ENCODE data around the gene CNOT9. TPM values are rescaled to one million over a fixed set of nuclear protein-coding genes. Genes with fewer than 3 reads are reported as not detected.

CNOT9 gene
- total and polyA plus RNA-seq, 2 of the 13 experiments (the other 11 are each of a cell fraction or from before 2014, with no cell fraction given) = 82.6 to 92.4 TPM

- TF ChIP-seq HNF4G (IDR thresholded peaks at IDR 0.05; ENCODE audit: borderline replicate concordance, low read depth, low read length) (peak; percentile 78), HNF4G (CRISPR knock-in tag; IDR thresholded peaks at IDR 0.05; ENCODE audit: borderline replicate concordance, low read depth) (no peak; the same call in 1 of the 2 replicates), TEF (CRISPR knock-in tag; IDR thresholded peaks at IDR 0.05) (peak; percentile 90), MYPOP (CRISPR knock-in tag; IDR thresholded peaks at IDR 0.05) (no peak; the same call in 1 of the 2 replicates), STAT5B (CRISPR knock-in tag; IDR thresholded peaks at IDR 0.05) (no peak), RAD21 (CRISPR knock-in tag; IDR thresholded peaks at IDR 0.05) (0 out of 2 replicates have a peak, but pooled peaks have one; percentile 24), MYNN (CRISPR knock-in tag; IDR thresholded peaks at IDR 0.05; ENCODE audit: low read depth) (peak; percentile 58; the same call in 1 of the 2 replicates), CCAR2 (optimal IDR thresholded peaks at IDR 0.05; ENCODE audit: low read depth, low read length) (peak; percentile 88), ZSCAN9 (CRISPR knock-in tag; IDR thresholded peaks at IDR 0.05; ENCODE audit: borderline replicate concordance) (peak; percentile 90; the same call in 1 of the 2 replicates), SUZ12 (IDR thresholded peaks at IDR 0.05; ENCODE audit: low read depth, low read length) (no peak; the same call in 1 of the 2 replicates), KDM4B (CRISPR knock-in tag; IDR thresholded peaks at IDR 0.05) (no peak; the same call in 1 of the 2 replicates), NRL (CRISPR knock-in tag; IDR thresholded peaks at IDR 0.05; ENCODE audit: borderline replicate concordance) (peak; percentile 86), KDM3A (CRISPR knock-in tag; IDR thresholded peaks at IDR 0.05; ENCODE audit: low read depth) (peak; percentile 78; the same call in 1 of the 2 replicates), MAF1 (CRISPR knock-in tag; IDR thresholded peaks at IDR 0.05; ENCODE audit: borderline replicate concordance) (peak; percentile 83; the same call in 1 of the 2 replicates), TRIM22 (IDR thresholded peaks at IDR 0.05) (no peak), AKNA (CRISPR knock-in tag; IDR thresholded peaks at IDR 0.05; ENCODE audit: borderline replicate concordance) (peak; percentile 19; the same call in 1 of the 2 replicates), ZNF556 (CRISPR knock-in tag; IDR thresholded peaks at IDR 0.05; ENCODE audit: borderline replicate concordance) (no peak; the same call in 1 of the 2 replicates), MXD4 (CRISPR knock-in tag; IDR thresholded peaks at IDR 0.05) (peak; percentile 87; the same call in 1 of the 2 replicates), GTF3A (CRISPR knock-in tag; conservative IDR thresholded peaks at IDR 0.05) (peak; percentile 73), RBM22 (optimal IDR thresholded peaks at IDR 0.05; ENCODE audit: low read length) (no peak), ASH2L (IDR thresholded peaks at IDR 0.05; ENCODE audit: insufficient read length, low read depth, low read length) (peak; percentile 96)
Measured at GRCh38 chr2:218568190-218569037, at the start of gene CNOT9, which contains the start of gene USP37 (continued).

Data from HepG2 (cell line).